SK-N-MC (cell line): Measurements from ENCODE around the gene NPLOC4.

Experiments used
- DNase-seq: peaks from one replicate; pipeline ENCODE4 v3.0.0-alpha.2; 2011; ENCODE audit warnings: low read depth, low spot score
- H3K27ac ChIP-seq: fragments of 200-600 bp; sonication (generic); 2 replicates; pipeline ENCODE4 v1.5.1; 2016; ENCODE audit warnings: mixed run types
- H3K36me3 ChIP-seq: fragments of 200-600 bp; sonication (generic); 2 replicates; pipeline ENCODE4 v1.6.1; 2017; ENCODE audit warnings: antibody characterized with exemption, low read length, mixed read lengths; ENCODE audit not compliant: insufficient read depth
- H3K4me3 ChIP-seq: fragments of 200-600 bp; sonication (generic); 2 replicates; pipeline ENCODE4 v1.5.1; 2016
- H3K9ac ChIP-seq: fragments of 200-600 bp; sonication (generic); 2 replicates; pipeline ENCODE4 v1.8.0; 2017; ENCODE audit warnings: mixed run types, mixed read lengths; ENCODE audit not compliant: insufficient read length
- H3K9me3 ChIP-seq: fragments of 200-600 bp; sonication (generic); 2 replicates; pipeline ENCODE4 v1.6.1; 2017; ENCODE audit warnings: low read depth, mild to moderate bottlenecking, antibody characterized with exemption, low read length, moderate library complexity, mixed read lengths
- EZH2 ChIP-seq: fragments of 200-600 bp; sonication (generic); IDR thresholded peaks from one replicate; pipeline ENCODE4 v1.6.1; 2017; ENCODE audit warnings: antibody characterized with exemption
- FOXP2 ChIP-seq: optimal IDR thresholded peaks from 2 replicates; pipeline ENCODE3; 2011; ENCODE audit warnings: mild to moderate bottlenecking, moderate library complexity; ENCODE audit not compliant: insufficient read depth; ENCODE audit errors: extremely low read length, control extremely low read depth
- POLR2AphosphoS5 ChIP-seq: IDR thresholded peaks from 2 replicates; pipeline ENCODE4 v1.6.1; 2012; ENCODE audit warnings: mild to moderate bottlenecking, low read depth, low read length, borderline replicate concordance

The NPLOC4 gene

DNA sequence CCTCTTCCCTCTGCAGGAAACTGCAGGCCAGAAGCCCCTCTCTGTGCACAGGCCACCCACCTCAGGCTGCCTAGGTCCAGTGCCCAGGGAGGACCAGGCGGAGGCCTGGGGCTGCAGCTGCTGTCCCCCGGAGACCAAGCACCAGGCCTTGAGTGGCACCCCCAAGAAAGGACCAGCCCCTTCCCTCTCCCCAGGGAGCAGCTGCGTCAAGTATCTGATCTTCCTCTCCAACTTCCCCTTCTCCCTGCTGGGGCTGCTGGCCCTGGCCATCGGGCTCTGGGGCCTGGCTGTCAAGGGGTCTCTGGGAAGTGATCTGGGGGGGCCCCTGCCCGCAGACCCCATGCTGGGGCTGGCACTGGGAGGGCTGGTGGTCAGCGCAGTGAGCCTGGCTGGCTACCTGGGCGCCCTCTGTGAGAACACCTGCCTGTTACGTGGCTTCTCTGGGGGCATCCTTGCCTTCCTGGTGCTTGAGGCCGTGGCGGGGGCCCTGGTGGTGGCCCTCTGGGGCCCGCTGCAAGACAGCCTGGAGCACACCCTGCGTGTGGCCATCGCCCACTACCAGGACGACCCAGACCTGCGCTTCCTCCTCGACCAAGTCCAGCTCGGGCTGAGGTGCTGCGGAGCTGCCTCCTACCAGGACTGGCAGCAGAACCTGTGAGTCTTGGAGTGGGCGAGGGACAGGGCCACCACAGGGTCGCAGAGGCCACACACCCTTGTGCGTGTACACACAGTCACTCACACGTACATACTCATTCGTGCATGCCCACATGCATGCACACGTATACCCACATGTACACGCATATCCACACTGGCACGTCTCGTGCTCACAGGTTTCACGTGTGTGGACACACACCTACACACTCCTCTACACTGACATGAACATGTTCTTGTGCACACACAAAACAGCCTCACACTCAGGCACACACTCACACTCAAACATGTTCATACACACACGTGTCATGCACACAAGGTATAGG lies 8.4 kb upstream of the NPLOC4 start:
- H3K9ac ChIP-seq: no peak overlapping the region
- no peak overlapping the region for H3K4me3 ChIP-seq
- DNase-seq: no peak
- H3K27ac ChIP-seq: no peak overlapping the region
- TF ChIP-seq POLR2AphosphoS5: no peak
- no peak for TF ChIP-seq EZH2
- TF ChIP-seq FOXP2: no peak
- no peaks in the 10 kb centered on the region for H3K36me3 ChIP-seq
- no peaks in the 10 kb centered on the region for H3K9me3 ChIP-seq

GRCh38 chr17:81644496-81644895 lies 7.6 kb upstream of the NPLOC4 start:
- no peak overlapping the region for H3K27ac ChIP-seq
- no peak for TF ChIP-seq EZH2
- no peak for TF ChIP-seq POLR2AphosphoS5
- TF ChIP-seq FOXP2: no peak
- H3K9ac ChIP-seq: no peak overlapping the region
- no peaks in the 10 kb centered on the region for H3K9me3 ChIP-seq
- DNase-seq: no peak
- H3K36me3 ChIP-seq: no peaks in the 10 kb centered on the region
- H3K4me3 ChIP-seq: no peak overlapping the region

DNA sequence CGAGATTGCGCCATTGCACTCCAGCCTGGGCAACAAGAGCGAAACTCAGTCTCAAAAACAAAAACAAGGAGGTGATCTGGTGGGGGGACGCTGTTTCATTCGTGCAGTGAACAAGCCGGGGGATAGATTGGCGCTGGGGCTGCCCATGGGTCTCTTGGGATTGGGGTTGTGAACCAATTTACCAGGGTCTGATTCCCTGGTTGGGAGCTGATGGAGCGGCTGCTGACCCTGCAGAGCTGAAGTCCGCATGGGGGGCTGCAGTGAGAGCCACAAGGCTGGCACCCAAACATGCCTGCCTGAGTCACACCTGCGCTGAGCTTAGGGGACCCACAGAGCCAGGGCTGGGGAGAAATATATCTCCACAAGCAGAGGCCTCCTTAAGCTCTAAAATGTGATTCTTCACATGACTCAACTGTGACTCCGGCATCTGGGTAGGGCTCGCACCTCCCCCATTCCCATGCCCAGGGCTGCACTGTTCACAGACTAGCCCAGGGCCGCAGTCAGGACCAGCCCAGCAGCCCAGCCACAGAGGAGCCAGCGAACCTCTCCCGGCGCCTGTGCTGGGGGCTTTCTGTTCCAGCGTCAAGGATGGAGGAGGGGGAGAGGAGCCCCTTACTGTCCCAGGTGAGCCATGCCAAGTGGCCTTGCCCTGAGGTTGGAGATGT lies 5.0 kb upstream of the NPLOC4 start:
- no peak for TF ChIP-seq FOXP2
- Histone ChIP-seq H3K27ac (no peak overlapping the region), H3K9ac (no peak overlapping the region), H3K36me3 (no peaks in the 10 kb centered on the region), H3K4me3 (no peak overlapping the region), H3K9me3 (no peaks in the 10 kb centered on the region)
- no peak for DNase-seq

DNA sequence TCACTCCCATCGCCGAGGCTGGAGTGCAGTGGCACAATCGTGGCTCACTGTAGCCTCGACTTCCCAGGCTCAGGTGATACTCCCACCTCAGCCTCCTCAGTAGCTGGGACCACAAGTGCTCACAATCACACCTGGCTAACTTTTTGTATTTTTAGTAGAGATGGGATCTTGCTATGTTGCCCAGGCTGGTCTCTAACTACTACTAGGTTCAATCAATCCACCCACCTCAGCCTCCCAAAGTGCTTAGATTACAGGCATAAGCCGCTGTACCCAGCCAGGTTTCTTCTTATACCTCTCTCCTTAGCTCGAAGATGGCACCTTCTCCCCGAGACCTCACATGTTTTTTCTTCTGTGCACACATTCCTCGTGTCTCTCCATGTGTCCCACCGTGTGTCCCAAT lies 3.1 kb upstream of the NPLOC4 start:
- no peak for DNase-seq
- H3K4me3 ChIP-seq: no peak overlapping the region
- H3K27ac ChIP-seq: no peak overlapping the region
- no peaks in the 10 kb centered on the region for H3K9me3 ChIP-seq
- H3K9ac ChIP-seq: no peak overlapping the region
- TF ChIP-seq FOXP2 (no peak), EZH2 (no peak), POLR2AphosphoS5 (no peak)
- no peaks in the 10 kb centered on the region for H3K36me3 ChIP-seq

- no peak for DNase-seq
- no peak for TF ChIP-seq EZH2
- Histone ChIP-seq H3K36me3 (peaks cover 4% of the 10 kb centered on the region; the same call in 1 of the 2 replicates), H3K4me3 (no peak overlapping the region), H3K27ac (peak overlapping the region; percentile 57), H3K9ac (no peak overlapping the region), H3K9me3 (no peaks in the 10 kb centered on the region)
Observed at GRCh38 chr17:81638683-81639082, 1.8 kb upstream of the NPLOC4 start.

GRCh38 chr17:81635973-81636504 lies 873 bp downstream of the NPLOC4 start:
- peak overlapping the region; percentile 77 for H3K4me3 ChIP-seq
- H3K36me3 ChIP-seq: peaks cover 12% of the 10 kb centered on the region
- H3K27ac ChIP-seq: peak overlapping the region; percentile 82; the same call in 1 of the 2 replicates
- no peak for DNase-seq
- no peak for TF ChIP-seq POLR2AphosphoS5
- TF ChIP-seq EZH2: no peak
- TF ChIP-seq FOXP2: no peak
- H3K9me3 ChIP-seq: no peaks in the 10 kb centered on the region
- peak overlapping the region; percentile 86 for H3K9ac ChIP-seq

DNA sequence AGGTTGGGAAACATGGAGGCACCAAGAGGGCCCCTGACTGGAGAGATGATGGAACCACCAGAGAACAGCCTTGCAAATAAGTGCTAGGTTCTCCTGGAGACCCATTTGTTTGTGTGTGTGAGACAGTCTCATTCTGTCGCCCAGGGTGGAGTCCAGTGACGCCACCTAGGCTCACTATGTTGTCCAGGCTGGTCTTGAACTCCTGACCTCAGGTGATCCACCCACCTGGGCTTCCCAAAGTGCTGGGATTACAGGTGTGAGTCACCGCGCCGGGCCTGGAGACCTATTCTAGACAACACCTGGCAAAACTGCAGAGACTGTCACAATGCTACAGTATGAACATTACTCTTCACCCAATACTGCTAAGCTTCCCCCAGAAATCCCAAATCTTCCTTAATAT lies 1.5 kb downstream of the NPLOC4 start:
- Histone ChIP-seq H3K9me3 (no peaks in the 10 kb centered on the region), H3K27ac (no peak overlapping the region), H3K9ac (peak overlapping the region; percentile 86), H3K4me3 (peak overlapping the region; percentile 77), H3K36me3 (peaks cover 14% of the 10 kb centered on the region)
- DNase-seq: no peak
- TF ChIP-seq EZH2 (no peak), POLR2AphosphoS5 (no peak), FOXP2 (no peak)

DNA sequence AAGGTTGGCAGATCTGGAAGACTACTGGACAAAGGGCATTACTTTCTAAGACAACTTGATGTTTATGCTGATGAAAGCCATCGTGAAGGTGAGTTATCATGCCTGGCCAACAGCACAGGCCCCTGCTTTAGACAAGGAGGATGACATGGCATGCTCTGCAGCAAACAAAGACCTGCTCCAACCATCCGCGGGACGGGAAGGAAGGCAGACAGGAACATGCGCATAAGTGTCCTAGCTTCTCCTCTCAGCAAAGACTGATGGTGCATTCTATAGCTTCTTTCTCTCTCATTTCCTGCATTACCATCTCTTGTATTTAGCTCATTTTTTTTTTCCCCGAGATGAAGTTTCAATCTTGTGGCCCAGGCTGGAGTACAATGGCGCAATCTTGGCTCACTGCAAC lies 5.4 kb downstream of the NPLOC4 start:
- peaks cover 50% of the 10 kb centered on the region for H3K36me3 ChIP-seq
- no peak overlapping the region for H3K27ac ChIP-seq
- no peak for DNase-seq
- H3K9ac ChIP-seq: no peak overlapping the region
- no peak overlapping the region for H3K4me3 ChIP-seq
- no peak for TF ChIP-seq FOXP2
- no peaks in the 10 kb centered on the region for H3K9me3 ChIP-seq

DNA sequence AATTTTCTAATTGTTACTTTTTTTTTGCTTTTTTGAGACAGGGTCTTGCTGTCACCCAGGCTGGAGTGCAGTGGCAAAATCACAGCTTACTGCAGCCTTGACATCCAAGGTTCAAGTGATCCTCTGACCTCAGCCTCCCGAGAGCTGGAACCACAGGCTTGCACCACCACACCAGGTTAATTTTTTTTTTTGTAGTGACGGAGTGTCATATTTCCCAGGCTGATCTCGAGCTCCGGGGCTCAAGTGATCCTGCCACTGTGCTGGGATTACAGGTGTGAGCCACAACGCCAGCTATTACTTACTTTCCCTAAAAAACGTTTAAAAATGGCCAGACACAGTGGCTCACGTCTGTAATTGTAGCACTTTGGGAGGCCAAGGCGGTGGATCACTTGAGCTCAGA lies 6.6 kb downstream of the NPLOC4 start:
- H3K9me3 ChIP-seq: no peaks in the 10 kb centered on the region
- TF ChIP-seq EZH2 (no peak), FOXP2 (no peak), POLR2AphosphoS5 (no peak)
- peaks cover 62% of the 10 kb centered on the region for H3K36me3 ChIP-seq
- DNase-seq: no peak
- no peak overlapping the region for H3K27ac ChIP-seq
- no peak overlapping the region for H3K9ac ChIP-seq
- no peak overlapping the region for H3K4me3 ChIP-seq
